ENCODE results near the gene HOXC4.
A peak's percentile ranks its signal among the peaks of the same experiment; 100 is the strongest.

The HOXC4 gene

DNA sequence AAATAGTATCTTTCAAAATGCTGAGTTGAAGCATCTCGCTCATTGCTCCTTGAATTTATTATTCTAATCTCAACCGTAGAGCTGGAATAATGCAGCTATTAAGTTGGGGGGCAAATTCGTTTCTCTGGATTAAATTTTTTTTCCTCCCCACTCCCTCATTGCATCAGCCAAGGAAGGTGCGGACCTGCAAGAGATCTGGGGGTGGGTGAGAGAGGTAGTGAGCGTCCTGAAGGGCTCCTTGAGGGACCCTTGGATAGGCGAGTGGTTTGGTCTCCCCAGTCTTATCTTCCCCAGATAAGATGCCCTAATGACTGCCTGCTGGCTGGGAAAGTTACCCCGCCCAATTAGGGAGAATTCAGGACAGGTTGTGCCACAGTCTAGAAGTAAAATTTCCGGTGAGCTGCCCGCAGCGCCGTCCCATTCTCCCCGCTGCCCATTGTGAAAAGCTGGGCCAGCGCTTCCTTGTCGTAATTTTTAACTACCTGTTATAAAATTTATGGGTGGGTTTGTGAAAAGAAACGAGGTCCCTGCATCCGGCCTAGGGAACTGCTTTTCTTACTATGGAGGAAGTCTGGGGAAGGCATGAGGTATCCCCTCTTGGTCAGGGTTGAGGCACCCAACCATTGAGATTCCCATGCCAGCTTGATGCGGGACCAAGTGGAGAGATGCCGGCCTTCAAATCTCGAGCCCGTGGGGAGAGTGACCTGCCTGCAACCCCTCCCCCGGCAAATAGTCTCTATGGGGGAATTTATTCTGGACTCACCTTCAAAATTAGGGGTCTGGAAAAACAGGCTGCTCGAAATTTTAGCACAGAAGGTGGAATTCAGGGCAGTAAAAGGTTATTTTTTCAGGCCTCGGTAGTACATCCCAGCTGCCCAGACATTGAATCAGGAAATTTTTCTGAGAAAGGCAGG, 38.4 kb upstream of the HOXC4 start (continued):
- no peak for TF ChIP-seq KLF17 (tag by site-specific recombination; IDR thresholded peaks at IDR 0.05)
- TF ChIP-seq ZNF114 (tag by site-specific recombination; IDR thresholded peaks at IDR 0.05): no peak
- no peak for TF ChIP-seq ZNF404 (tag by site-specific recombination; IDR thresholded peaks at IDR 0.05)
- TF ChIP-seq ZNF394 (tag by site-specific recombination; IDR thresholded peaks at IDR 0.05; ENCODE audit: borderline replicate concordance): no peak
- no peak for TF ChIP-seq ZNF121 (tag by site-specific recombination; IDR thresholded peaks at IDR 0.05)
- TF ChIP-seq ZNF701 (tag by site-specific recombination; IDR thresholded peaks at IDR 0.05): no peak
- TF ChIP-seq ZNF792 (tag by site-specific recombination; IDR thresholded peaks at IDR 0.05): no peak
- TF ChIP-seq ZNF600 (tag by site-specific recombination; IDR thresholded peaks at IDR 0.05): peak; percentile 69; the same call in 1 of the 2 replicates
- 0 out of 2 replicates have a peak, but pooled peaks have one; percentile 31 for TF ChIP-seq KLF16 (tag by site-specific recombination; IDR thresholded peaks at IDR 0.05)
- no peak for TF ChIP-seq ZNF768 (tag by site-specific recombination; IDR thresholded peaks at IDR 0.05)
- TF ChIP-seq, protein P1, sequence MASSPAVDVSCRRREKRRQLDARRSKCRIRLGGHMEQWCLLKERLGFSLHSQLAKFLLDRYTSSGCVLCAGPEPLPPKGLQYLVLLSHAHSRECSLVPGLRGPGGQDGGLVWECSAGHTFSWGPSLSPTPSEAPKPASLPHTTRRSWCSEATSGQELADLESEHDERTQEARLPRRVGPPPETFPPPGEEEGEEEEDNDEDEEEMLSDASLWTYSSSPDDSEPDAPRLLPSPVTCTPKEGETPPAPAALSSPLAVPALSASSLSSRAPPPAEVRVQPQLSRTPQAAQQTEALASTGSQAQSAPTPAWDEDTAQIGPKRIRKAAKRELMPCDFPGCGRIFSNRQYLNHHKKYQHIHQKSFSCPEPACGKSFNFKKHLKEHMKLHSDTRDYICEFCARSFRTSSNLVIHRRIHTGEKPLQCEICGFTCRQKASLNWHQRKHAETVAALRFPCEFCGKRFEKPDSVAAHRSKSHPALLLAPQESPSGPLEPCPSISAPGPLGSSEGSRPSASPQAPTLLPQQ (tag by site-specific recombination; IDR thresholded peaks at IDR 0.05): no peak
- TF ChIP-seq ZNF621 (tag by site-specific recombination; IDR thresholded peaks at IDR 0.05): no peak
- no peak; the same call in 1 of the 2 replicates for TF ChIP-seq ZFHX2 (tag by site-specific recombination; conservative IDR thresholded peaks at IDR 0.05)
- no peak for TF ChIP-seq GLI2 (tag by site-specific recombination; IDR thresholded peaks at IDR 0.05; ENCODE audit: borderline replicate concordance, low read depth)
- TF ChIP-seq ZNF302 (tag by site-specific recombination; IDR thresholded peaks at IDR 0.05; ENCODE audit: low read depth): no peak
- no peak for TF ChIP-seq BCL11A (tag by site-specific recombination; IDR thresholded peaks at IDR 0.05; ENCODE audit: low read depth)
- TF ChIP-seq ZNF416 (tag by site-specific recombination; IDR thresholded peaks at IDR 0.05): no peak
- TF ChIP-seq ZNF280C (tag by site-specific recombination; IDR thresholded peaks at IDR 0.05): no peak
- no peak for TF ChIP-seq ZSCAN16 (tag by site-specific recombination; IDR thresholded peaks at IDR 0.05)
- TF ChIP-seq ZFP3 (tag by site-specific recombination; IDR thresholded peaks at IDR 0.05; ENCODE audit: low read depth): no peak
- no peak for TF ChIP-seq ZNF664 (tag by site-specific recombination; IDR thresholded peaks at IDR 0.05)
- TF ChIP-seq ZNF169 (tag by site-specific recombination; IDR thresholded peaks at IDR 0.05): no peak
- TF ChIP-seq GFI1B (tag by site-specific recombination; IDR thresholded peaks at IDR 0.05): no peak
- TF ChIP-seq, protein P2, sequence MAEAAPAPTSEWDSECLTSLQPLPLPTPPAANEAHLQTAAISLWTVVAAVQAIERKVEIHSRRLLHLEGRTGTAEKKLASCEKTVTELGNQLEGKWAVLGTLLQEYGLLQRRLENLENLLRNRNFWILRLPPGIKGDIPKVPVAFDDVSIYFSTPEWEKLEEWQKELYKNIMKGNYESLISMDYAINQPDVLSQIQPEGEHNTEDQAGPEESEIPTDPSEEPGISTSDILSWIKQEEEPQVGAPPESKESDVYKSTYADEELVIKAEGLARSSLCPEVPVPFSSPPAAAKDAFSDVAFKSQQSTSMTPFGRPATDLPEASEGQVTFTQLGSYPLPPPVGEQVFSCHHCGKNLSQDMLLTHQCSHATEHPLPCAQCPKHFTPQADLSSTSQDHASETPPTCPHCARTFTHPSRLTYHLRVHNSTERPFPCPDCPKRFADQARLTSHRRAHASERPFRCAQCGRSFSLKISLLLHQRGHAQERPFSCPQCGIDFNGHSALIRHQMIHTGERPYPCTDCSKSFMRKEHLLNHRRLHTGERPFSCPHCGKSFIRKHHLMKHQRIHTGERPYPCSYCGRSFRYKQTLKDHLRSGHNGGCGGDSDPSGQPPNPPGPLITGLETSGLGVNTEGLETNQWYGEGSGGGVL (tag by site-specific recombination; IDR thresholded peaks at IDR 0.05): 0 out of 2 replicates have a peak, but pooled peaks have one; percentile 18
- peak; percentile 28; the same call in 1 of the 2 replicates for TF ChIP-seq ZEB2 (tag by site-specific recombination; IDR thresholded peaks at IDR 0.05)
- TF ChIP-seq ZNF23 (tag by site-specific recombination; IDR thresholded peaks at IDR 0.05; ENCODE audit: borderline replicate concordance): no peak
- no peak for TF ChIP-seq ZNF140 (tag by site-specific recombination; IDR thresholded peaks at IDR 0.05)
- TF ChIP-seq ZNF175 (tag by site-specific recombination; IDR thresholded peaks at IDR 0.05): no peak
- no peak for TF ChIP-seq ZNF747 (tag by site-specific recombination; IDR thresholded peaks at IDR 0.05)
- no peak for TF ChIP-seq ZNF514 (tag by site-specific recombination; IDR thresholded peaks at IDR 0.05)

All from HEK293 (cell line).